ENCODE results near the gene ADM. TPM values are rescaled to one million over a fixed set of nuclear protein-coding genes. Genes with fewer than 3 reads are reported as not detected.

Gene ADM
- total RNA-seq, 1 experiment from 2014 or later = not detected

DNA sequence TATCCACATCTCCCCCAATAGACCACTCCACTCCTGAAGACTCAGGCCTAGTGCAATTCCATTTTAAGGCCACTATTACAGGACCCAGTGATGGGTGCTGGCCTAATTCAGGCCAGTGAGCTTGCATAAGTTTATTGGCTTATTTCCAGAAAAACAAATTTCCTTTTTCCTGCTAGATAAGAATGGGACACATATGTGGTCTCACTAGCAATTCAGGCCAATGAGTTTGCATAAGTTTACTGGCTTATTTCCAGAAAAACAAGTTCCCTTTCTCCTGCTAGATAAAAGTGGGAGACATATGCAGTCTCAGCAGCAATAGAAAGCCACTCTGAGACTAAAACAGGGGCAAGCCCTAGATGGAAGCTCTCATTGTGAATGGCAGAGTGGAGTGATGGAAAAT is 22.4 kb downstream of the ADM start:
- DNase-seq (ENCODE audit: low read depth) = no peak

DNA sequence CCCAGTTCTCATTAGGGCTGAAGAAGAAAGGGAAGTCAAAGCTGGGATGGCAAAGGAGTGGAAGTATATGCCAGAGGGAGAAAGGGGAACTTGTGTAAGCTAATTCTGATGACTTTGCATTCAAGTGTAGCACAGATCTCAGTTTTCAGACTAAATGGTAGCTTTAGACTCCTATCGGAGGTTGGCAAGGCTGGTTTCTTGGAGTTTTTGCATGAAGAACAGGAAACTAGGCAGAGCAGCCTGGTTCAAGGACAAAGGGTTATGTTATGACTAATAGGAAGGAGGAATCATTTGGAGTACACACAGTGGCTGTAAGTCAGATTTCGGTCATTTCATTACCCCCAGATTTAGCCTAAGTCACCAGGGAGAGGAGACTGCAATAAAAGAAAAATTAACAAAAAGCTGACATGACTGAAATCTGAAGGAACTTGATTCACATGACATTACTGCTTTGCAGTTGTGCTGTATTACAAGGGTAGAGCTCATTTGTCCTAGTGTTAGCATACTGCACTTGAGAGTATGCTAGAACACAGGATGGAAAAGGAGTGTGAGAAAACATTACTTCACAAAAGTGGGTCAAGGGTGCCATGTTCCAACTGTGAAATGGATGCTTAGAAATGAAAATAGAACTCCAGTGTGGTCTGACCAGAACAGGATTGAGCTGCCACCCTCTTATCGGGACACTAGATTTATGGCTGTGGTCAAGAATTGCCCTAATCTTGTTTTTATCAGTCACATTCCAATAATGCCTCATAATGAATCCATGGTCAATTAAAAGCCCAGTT is 23.6 kb downstream of the ADM start:
- DNase-seq (ENCODE audit: low read depth) = peak; percentile 77

DNA sequence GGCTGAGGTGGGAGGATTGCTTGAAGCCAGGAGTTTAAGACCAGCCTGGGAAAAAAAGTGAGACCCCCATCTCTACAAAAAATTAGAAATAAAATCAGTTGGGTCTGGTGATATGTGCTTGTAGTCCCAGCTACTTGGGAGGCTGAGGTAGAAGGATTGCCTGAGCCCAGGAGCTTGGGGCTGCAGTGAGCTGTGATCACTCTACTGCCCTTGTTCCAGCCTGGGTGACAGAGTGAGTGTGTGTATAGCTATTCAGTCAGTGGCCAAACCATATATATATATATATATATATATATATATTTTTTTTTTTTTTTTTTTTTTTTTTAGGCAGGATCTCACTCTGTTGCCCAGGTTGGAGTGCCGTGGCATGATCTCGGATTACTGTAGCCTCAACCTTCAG is 24.5 kb downstream of the ADM start:
- DNase-seq (ENCODE audit: low read depth) = no peak

DNA sequence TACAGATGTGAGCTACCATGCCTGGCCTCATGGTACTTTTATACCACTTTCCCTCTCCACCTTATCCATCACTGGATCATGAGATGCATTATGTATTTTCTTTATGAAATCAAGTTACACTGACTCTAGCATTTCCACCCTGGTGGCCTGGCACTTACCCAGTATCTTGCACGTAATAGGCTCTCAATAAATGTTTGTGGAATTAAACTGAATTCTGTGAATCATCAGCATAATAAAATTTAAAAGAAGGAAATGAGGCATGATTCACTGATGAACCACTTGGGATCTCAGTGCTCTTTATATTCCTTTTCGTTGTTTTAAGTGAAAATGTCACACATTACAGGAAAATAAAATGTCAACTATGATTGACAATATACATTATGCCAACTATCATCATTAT is 25.1 kb downstream of the ADM start:
- peak; percentile 75 for DNase-seq (ENCODE audit: low read depth)

DNA sequence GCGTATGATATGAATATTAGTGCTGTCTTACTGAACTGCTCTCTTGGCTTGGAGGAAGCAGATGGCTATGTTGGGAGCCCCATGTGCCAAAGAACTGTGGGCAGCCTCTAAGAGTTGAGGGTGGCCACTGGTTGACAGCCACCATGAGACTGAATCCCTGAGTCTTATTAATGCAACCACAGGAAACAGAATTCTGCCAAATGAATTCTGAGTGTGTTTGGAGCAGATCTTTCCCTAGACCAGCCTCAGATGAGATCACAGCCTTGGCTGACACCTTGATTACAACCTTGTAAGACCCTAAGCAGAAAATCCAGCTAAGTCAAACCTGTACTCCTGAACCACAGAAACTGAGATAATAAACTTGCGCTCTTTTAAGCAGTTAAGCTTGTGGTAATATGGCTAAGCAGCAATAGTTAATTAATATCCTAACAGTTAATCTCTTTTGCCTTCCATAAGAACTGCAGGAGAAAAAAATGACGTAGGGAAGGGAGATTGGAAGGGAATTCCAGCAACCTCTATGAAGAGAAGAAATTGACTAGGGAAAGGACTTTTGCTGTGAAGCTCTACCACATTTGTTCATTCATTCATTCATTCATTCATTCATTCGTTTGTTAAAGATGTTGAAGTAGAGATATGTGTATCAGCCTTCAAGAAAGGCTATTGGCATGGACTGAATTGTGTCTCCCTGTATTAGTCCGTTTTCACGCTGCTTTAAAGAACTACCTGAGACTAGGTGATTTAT is 26.8 kb downstream of the ADM start:
- DNase-seq (ENCODE audit: low read depth) = no peak

DNA sequence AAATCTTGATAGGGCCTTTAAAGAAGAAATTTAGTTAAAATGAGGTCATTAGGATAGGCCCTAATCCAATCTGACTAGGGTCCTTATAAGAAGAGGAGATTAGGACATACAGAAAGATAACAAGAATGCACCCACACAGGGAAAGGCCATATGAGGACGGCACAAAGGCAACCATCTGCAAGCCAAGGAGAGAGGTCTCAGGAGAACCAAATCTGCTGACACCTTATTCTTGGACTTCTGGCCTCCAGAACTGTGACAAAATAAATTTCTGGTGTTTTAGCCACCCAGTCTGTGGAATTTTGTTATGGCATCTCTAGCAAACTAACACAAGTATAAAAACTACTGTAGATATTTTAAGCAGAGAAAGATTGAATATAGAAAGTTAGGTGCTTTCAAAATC is 28.6 kb downstream of the ADM start:
- no peak for DNase-seq (ENCODE audit: low read depth)

DNA sequence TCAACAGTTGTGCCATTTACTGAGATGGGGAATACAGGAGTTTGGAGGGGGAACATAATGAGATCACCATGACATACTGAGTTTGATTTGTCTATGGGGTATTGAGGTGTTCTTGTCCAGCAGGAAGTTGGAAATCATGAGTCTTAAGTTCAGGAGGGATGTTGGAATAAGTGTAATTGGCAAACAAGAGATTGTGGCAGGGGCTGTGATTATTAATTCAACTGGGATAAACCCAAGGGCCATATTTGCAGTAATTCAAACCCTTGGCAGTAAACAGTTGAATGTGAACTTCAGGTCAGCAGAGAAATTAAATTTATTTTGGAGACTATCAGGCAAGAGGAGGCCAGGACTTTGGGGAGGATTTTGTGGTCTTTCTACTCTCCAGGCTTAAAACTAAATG is 33.4 kb downstream of the ADM start:
- no peak for DNase-seq (ENCODE audit: low read depth)

DNA sequence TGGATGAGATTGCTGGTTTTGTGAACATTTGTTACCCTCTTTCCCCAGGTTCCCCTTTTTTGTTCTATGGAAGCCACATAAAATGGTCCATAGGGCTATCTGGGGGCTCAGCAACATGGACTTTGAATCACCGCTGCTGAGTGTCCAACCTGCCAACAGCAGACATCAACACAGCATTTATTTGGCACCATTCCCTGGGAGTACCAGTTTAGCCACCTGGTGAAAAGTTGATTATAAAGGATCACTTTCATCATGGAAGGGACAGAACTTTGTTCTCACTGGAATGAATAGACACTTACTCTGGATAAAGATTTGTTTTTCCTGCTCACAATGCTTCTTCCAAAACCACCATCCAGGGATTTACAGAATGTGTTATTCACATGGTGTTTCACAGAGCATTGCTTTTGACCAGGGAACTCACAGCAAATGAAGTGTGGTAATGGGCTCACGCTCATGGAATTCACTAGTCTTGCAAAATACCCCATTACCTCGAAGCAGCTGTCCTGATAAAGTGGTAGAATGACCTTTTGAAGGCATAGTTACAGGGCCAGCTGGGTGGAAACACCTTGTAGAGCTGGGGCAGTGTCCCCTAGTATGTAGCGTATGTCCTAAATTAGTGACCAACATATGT is 43.9 kb downstream of the ADM start:
- DNase-seq (ENCODE audit: low read depth) = no peak

DNA sequence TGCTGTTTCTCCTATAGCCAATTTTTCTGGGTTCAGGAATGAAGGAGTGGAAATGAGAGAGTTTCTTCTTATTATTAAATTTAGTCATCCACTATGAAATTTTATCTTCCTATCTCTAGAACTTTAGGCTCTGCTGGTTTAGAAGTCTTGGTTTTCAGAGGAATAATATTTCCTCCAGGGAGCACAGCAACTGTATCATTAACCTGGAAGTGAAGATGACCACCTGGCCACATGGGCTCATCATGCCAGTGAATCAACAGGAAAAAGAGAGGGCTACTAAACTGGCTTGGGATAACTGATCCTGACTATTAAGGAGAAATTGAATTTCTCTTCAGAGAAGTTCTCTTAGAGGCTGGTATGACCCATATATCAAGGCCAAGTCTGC is 44.4 kb downstream of the ADM start:
- DNase-seq (ENCODE audit: low read depth) = no peak

DNA sequence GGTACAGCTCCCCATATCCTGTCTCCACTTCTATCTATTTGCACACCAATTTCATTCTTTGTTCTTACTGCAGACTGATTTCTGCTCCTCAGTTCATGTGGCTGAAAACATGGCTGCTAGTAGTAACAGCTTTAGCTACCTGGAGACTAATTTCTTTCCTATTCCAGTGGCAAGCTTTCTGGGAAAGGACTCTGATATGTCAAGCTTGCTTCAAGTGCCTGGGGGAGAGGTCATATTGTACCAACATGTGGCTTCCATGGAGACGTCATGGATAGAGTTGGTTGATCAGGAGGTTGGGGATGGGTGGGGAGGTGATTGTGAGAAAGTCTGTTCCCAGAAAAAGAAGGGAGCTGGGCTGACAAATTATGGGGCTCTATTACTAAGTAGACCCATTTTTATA is 44.9 kb downstream of the ADM start:
- no peak for DNase-seq (ENCODE audit: low read depth)

DNA sequence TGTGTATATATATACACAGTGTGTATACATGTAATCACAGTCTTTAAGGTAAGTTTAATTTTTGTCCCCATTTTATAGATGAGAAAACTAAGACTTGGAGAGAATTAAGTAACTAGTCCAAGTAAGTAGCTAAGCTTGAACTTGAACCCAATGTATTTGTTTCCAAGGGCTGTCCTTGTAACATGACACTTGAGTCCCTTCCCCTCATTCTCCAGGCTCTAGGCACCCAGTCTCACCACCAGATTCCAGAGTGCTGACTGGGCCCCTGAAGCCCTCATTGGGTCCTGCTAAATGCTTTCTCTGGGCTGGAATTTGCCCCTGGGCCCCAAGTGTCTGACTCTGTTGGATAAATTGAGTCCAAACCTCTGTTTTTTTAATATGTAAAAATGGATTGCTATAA is 45.5 kb downstream of the ADM start:
- DNase-seq (ENCODE audit: low read depth) = peak; percentile 85

DNA sequence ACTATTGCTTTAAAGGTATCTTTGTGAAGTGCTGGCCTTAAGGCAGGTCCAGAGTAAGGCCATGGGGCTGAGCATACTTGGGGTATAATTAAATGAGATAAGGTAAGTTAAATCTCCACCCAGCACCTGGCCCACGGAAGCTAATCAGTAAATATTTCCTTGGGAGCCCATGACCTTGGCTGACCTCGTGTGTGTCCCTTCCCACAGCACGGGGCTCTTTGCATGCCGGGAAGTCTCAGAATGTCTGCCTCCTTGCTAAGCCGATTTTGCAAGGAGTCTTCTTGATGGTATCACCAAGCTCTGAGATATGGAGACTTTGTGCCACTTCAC is 46.5 kb downstream of the ADM start:
- no peak for DNase-seq (ENCODE audit: low read depth)

DNA sequence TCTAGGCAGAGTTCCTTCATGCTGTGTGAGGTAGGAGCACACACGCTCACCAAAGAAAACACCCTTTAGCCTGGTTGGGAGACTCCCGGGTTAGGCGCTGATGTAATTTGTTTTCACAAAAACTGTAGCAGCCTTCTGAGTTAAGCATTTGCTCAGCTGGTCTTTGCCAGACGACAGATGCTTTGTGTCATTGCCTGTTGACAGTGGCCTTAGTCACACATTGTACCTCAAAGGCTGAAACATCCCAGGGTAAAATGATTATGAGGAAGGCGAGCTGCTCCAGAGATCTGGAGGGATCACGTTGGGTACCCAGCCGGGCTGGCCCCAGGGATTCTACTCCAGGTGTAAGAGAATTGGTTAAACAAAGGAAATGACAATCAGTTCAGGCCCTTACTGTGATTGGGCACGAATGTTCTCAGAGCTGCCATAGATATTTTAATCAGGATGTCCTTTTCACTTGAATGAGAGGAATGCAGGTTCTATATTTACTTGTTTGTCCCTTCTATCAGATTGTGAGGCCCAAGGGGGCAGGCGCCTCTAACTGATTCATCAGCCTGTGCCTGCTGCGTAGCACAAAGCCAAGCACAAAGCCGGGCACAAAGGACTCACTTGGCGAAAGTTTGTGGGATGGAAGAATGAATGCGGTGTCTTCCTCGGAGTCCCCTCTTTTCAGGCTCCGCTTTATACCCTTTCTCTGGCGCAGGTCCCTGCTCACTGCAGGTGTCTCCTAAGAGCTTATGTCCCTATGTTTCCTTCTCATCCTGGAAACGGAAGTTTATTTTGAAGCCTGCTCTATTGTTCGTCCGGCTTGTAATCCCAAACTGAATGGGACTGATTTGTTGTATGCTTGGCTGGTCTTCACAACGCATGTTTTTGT is 47.1 kb downstream of the ADM start:
- DNase-seq (ENCODE audit: low read depth) = peak; percentile 56

DNA sequence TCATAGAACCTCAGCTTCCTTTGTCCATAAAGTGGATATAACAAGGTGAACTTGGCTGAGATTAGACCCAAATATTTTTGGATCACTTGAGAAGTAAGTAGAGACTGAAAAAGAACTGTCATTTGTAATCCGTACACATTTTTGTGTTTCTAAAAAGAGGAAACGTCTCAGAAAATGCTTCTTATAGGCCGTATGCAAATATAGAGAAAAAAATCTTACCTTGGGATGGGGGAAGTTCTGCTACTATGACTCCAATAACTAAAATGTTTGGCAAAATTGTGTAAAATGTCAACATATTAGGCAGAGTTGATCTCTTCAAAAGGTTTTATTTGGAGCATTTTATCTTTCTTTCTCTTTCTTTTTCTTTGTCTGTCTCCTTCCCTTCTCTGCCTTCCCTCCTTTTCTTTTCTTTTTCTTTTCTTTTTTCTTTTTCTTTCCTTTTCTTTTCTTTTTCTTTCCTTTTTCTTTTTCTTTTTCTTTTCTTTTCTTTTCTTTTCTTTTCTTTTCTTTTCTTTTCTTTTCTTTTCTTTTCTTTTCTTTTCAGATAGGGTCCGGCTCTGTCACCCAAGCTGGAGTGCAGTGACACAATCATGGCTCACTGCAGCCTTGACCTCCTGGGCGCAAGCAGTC is 48.2 kb downstream of the ADM start:
- no peak for DNase-seq (ENCODE audit: low read depth)

DNA sequence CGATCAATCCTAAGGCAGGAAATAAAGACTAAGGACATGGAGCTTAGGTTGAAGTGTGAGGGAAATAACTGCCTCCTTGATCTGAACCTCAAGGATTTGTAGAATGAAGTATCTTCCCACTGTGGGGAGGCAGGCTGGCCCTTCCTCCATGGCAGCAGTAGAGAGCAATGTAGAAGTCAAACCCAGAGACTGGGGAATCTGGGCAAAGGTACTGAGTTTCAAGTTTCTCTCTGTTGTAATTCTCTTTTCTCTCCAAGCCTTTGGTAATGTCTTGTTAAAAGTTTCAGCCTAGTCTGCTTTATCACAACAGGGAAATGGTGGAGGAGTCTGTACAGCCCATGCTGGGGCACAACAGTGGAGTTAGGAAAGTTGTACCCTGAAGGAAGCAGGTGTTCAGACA is 49.5 kb downstream of the ADM start:
- DNase-seq (ENCODE audit: low read depth) = no peak

DNA sequence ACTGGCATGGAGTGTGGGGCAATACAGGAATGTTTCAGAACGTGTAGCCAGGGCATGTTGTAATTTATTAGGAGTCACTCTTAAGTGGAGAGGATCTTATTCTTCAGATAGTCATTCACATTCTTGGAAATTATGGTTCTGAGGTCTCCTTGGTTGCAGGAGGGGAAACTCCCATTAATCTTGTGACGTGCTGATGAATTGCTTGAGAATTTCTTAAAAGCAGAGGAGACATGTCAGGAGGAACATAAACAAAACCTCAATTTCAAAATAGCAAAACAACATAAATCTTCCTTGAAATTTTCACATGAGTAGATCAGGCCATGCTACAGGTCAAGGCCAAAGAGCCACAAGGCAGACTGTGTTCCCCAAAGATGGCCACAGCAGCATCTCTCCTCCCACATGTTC is 50.4 kb downstream of the ADM start:
- no peak for DNase-seq (ENCODE audit: low read depth)

DNA sequence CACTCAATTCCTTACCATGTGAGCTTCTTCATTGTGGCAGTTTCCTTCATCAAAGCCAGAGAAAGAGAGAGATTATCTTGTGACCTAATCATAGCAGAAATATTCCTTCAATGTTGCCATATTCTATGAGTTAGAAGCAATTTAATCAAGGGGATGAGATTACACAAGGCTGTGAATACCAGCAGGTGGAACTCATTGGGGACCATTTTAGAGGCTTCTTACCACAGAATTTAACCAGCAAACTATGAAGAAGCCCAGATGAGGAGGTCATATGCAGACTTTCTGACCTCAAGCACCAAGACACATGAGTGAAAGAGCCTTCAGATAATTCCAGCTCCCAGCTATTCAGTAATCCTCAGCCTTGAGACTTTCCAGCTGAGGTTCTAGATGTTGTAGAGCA is 51.3 kb downstream of the ADM start:
- DNase-seq (ENCODE audit: low read depth) = no peak

Data from HT1080 (cell line).